ENCODE data around the gene CDCA4. TPM values are rescaled to one million over a fixed set of nuclear protein-coding genes. Genes with fewer than 3 reads are reported as not detected.
A peak's percentile ranks its signal among the peaks of the same experiment; 100 is the strongest.

CDCA4 gene
- total and polyA plus RNA-seq, 10 donors, result 5.8 to 15.1 (median 8.6) TPM

DNA sequence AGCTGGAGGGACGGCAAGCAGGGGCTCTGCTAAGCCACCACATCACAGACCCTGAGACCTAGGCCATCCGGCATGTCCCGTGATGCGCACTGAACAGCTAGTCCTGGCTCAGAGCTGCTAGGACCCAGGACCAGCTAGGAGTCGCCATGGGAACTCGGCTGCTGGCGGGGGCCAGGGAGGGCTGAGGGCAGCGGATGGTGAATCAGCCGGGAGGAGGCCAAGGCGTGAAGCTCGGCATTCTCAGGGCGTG is 47.8 kb downstream of the CDCA4 start:
- H3K27me3 ChIP-seq (replicated peaks in 1 of 7), result peaks cover 0 to 88% (median 39%) of the 10 kb centered on the region in 7 donors
- peaks cover 14 to 58% (median 37%) of the 10 kb centered on the region in 6 donors for H3K4me1 ChIP-seq
- TF ChIP-seq, protein P1, sequence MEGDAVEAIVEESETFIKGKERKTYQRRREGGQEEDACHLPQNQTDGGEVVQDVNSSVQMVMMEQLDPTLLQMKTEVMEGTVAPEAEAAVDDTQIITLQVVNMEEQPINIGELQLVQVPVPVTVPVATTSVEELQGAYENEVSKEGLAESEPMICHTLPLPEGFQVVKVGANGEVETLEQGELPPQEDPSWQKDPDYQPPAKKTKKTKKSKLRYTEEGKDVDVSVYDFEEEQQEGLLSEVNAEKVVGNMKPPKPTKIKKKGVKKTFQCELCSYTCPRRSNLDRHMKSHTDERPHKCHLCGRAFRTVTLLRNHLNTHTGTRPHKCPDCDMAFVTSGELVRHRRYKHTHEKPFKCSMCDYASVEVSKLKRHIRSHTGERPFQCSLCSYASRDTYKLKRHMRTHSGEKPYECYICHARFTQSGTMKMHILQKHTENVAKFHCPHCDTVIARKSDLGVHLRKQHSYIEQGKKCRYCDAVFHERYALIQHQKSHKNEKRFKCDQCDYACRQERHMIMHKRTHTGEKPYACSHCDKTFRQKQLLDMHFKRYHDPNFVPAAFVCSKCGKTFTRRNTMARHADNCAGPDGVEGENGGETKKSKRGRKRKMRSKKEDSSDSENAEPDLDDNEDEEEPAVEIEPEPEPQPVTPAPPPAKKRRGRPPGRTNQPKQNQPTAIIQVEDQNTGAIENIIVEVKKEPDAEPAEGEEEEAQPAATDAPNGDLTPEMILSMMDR (IDR thresholded peaks at IDR 0.05 in 8 of 11, conservative IDR thresholded peaks at IDR 0.05 in 3 of 11), result no peak
- TF ChIP-seq POLR2AphosphoS5 (IDR thresholded peaks at IDR 0.05), result peak in 1 of 3 donors; percentile 13
- no peak for TF ChIP-seq POLR2A (IDR thresholded peaks at IDR 0.05)
- no peaks in the 10 kb centered on the region for H3K9me3 ChIP-seq
- DNase-seq, result peak; percentile 71
- H3K4me3 ChIP-seq, result no peak overlapping the region
- 79 to 89% (median 85%) methylated on average over 10 to 12 of the region's 12 CpGs for WGBS, 5 donors
- intact Hi-C loops (cut with DNase I; ENCODE audit: low total_unique reads), result no loop called here
- H3K27ac ChIP-seq, result peak overlapping the region in 2 of 8 donors; percentile 6 to 8
- H3K36me3 ChIP-seq, result no peaks in the 10 kb centered on the region

DNA sequence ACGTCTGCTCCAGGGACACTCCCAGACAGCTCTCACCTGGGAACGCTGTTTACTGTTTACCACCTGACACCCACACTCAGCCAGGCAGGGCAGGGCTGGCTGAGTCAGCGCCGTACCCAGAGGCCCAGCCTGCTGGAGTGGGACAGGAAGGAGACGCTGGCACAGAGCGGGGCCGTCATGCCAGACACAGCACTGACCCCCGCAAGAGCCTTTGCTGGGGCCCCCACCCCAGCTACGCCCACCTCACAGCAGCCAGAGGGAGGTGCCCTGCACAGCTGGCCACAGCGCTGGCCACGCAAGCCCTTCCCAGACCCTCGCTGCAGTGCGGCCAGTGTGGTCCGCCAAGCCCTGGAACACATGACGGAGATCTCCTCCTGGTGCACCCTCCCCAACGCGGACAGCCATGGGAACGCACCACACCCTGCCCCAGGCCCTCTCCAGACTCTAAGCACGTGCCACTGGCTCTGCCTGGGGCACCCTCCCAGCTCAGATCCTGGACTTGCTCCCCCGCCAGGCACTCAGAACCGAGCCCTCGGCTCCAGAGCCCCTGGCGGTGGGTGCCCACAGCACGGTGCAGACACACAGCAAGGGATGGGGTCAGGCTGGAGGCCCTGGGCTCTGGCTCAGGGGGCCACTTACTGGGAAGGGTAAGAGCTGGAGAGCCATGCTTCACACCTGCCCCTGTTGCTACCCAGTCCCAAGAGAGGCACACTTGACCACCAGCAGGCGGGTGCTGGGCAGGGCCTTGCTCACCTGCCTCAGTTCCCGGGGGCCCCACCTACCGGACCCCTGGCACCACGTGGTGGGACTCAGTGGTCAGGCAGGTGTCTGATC is 48.4 kb downstream of the CDCA4 start:
- WGBS, 5 donors, result 76 to 89% (median 81%) methylated on average over 15 to 28 of the region's 28 CpGs
- H3K9me3 ChIP-seq, result no peaks in the 10 kb centered on the region
- peak; percentile 65 for DNase-seq
- TF ChIP-seq, protein P1 (IDR thresholded peaks at IDR 0.05 in 8 of 11, conservative IDR thresholded peaks at IDR 0.05 in 3 of 11), result no peak
- TF ChIP-seq POLR2A (IDR thresholded peaks at IDR 0.05) (no peak), POLR2AphosphoS5 (IDR thresholded peaks at IDR 0.05) (no peak)
- H3K4me3 ChIP-seq, result no peak overlapping the region
- peaks cover 0 to 88% (median 39%) of the 10 kb centered on the region in 7 donors for H3K27me3 ChIP-seq (replicated peaks in 1 of 7)
- H3K4me1 ChIP-seq, result peaks cover 12 to 58% (median 37%) of the 10 kb centered on the region in 6 donors
- intact Hi-C loops (cut with DNase I; ENCODE audit: low total_unique reads), result no loop called here
- H3K36me3 ChIP-seq, result no peaks in the 10 kb centered on the region
- peak overlapping the region in 2 of 8 donors; percentile 6 to 8 for H3K27ac ChIP-seq

DNA sequence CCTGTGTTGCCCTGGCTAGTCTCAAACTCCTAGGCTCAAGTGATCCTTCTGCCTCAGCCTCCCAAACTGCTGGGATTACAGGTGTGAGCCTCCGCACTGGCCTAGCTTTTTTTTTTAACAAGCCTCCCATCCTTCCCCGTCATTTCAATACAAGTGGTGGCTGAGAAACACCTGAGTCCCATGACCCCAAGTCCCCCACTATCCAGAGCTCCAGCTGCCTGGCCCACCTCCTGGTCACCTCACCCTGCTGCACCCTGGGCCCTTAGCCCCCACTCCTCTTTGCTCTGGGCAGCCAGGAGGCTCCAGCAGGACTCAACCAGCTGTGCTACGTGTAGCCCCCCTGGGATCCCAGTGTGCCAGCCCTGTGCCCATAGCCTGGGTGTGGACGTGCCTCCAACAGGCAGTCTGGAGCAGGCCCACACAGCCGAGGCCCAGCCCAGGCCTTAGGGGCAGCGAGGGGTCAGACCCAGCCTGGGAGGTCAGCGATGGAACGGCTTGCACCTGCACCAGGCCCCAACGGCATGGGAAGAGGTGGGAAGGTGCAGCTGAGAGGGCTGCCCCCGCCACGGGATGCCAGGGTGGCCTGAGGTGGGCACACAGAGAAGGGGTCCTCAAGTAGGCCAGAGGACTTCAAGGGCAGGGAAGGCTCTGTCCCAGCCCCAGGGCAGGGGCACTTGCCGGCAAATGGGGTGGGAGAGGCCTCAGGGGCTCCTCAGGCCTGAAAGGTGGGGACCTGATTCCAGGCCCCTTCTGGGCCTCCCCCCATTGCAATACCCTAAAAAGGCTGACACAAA is 49.2 kb downstream of the CDCA4 start:
- Histone ChIP-seq H3K27ac (no peak overlapping the region), H3K9me3 (no peaks in the 10 kb centered on the region), H3K4me3 (no peak overlapping the region), H3K27me3 (replicated peaks in 1 of 7) (peaks cover 0 to 88% (median 39%) of the 10 kb centered on the region in 7 donors), H3K36me3 (no peaks in the 10 kb centered on the region), H3K4me1 (peaks cover 7 to 53% (median 35%) of the 10 kb centered on the region in 6 donors)
- WGBS, 5 donors, result 85 to 95% (median 90%) methylated on average over 11 to 12 of the region's 12 CpGs
- TF ChIP-seq POLR2A (IDR thresholded peaks at IDR 0.05) (no peak), POLR2AphosphoS5 (IDR thresholded peaks at IDR 0.05) (no peak)
- TF ChIP-seq, protein P1 (IDR thresholded peaks at IDR 0.05 in 8 of 11, conservative IDR thresholded peaks at IDR 0.05 in 3 of 11), result no peak
- peak; percentile 62 for DNase-seq
- intact Hi-C loops (cut with DNase I; ENCODE audit: low total_unique reads), result no loop called here

All from spleen (tissue), 11 donors.